ENCODE results near the gene SPTAN1. TPM values are rescaled to one million over a fixed set of nuclear protein-coding genes. Genes with fewer than 3 reads are reported as not detected.

SPTAN1 gene
- total RNA-seq, 4 donors from 2014 or later: 234 to 464 (median 328) TPM

GRCh38 chr9:128550226-128550625 is 2.2 kb upstream of the SPTAN1 start:
- TF ChIP-seq EP300 (IDR thresholded peaks at IDR 0.05; ENCODE audit: low read depth) (no peak), POLR2A (IDR thresholded peaks at IDR 0.05) (no peak), POLR2AphosphoS5 (IDR thresholded peaks at IDR 0.05) (no peak), CTCF (IDR thresholded peaks at IDR 0.05) (no peak)
- Histone ChIP-seq H3K4me1 (peaks cover 21 to 48% (median 36%) of the 10 kb centered on the region in 4 donors), H3K27me3 (no peaks in the 10 kb centered on the region), H3K9me3 (no peaks in the 10 kb centered on the region), H3K4me3 (no peak overlapping the region), H3K27ac (peak overlapping the region; percentile 92 to 99 (median 98)), H3K36me3 (no peaks in the 10 kb centered on the region)
- in situ Hi-C loops (cut with MboI; ENCODE audit: low pct_ligation_motif_present in 1 of 4, low pct_unique_long_range_greater_than_20kb in 1 of 4, low sequenced_read_pairs in 3 of 4): no loop called here
- intact Hi-C loops (cut with DNase I; ENCODE audit: low total_unique reads): no loop called here
- 35 to 76% methylated on average over 2 of the region's 2 CpGs for WGBS, 2 donors (ENCODE audit: low coverage in 1 of 2)
- no peak for DNase-seq

- Histone ChIP-seq H3K36me3 (no peaks in the 10 kb centered on the region), H3K4me3 (peak overlapping the region in 2 of 4 donors; percentile 72 to 97), H3K4me1 (peaks cover 27 to 56% (median 43%) of the 10 kb centered on the region in 4 donors), H3K27me3 (no peaks in the 10 kb centered on the region), H3K27ac (peak overlapping the region; percentile 92 to 99 (median 98)), H3K9me3 (no peaks in the 10 kb centered on the region)
- intact Hi-C loops (cut with DNase I; ENCODE audit: low total_unique reads) (no loop called here), in situ Hi-C loops (cut with MboI; ENCODE audit: low pct_ligation_motif_present in 1 of 4, low pct_unique_long_range_greater_than_20kb in 1 of 4, low sequenced_read_pairs in 3 of 4) (no loop called here)
- DNase-seq: no peak
- no peak for TF ChIP-seq POLR2AphosphoS5 (IDR thresholded peaks at IDR 0.05)
- TF ChIP-seq POLR2A (IDR thresholded peaks at IDR 0.05): no peak
- TF ChIP-seq CTCF (IDR thresholded peaks at IDR 0.05): no peak
- TF ChIP-seq EP300 (IDR thresholded peaks at IDR 0.05; ENCODE audit: low read depth): no peak
- WGBS, 2 donors (ENCODE audit: low coverage in 1 of 2): 56 to 61% methylated on average over 2 to 11 of the region's 11 CpGs
These were observed 1.4 kb upstream of the SPTAN1 start for GRCh38 chr9:128550770-128551656.

GRCh38 chr9:128551657-128552152 is 682 bp upstream of the SPTAN1 start:
- in situ Hi-C loops (cut with MboI; ENCODE audit: low pct_ligation_motif_present in 1 of 4, low pct_unique_long_range_greater_than_20kb in 1 of 4, low sequenced_read_pairs in 3 of 4) (no loop called here), intact Hi-C loops (cut with DNase I; ENCODE audit: low total_unique reads) (no loop called here)
- DNase-seq: no peak
- Histone ChIP-seq H3K36me3 (no peaks in the 10 kb centered on the region), H3K9me3 (no peaks in the 10 kb centered on the region), H3K27ac (peak overlapping the region; percentile 92 to 99 (median 98)), H3K4me1 (peaks cover 31 to 63% (median 50%) of the 10 kb centered on the region in 4 donors), H3K4me3 (peak overlapping the region; percentile 45 to 97 (median 76)), H3K27me3 (no peaks in the 10 kb centered on the region)
- TF ChIP-seq POLR2AphosphoS5 (IDR thresholded peaks at IDR 0.05) (peak in 2 of 3 donors; percentile 69 to 78), POLR2A (IDR thresholded peaks at IDR 0.05) (no peak), CTCF (IDR thresholded peaks at IDR 0.05) (no peak)
- 0 to 3% methylated on average over 6 to 22 of the region's 22 CpGs for WGBS, 2 donors (ENCODE audit: low coverage in 1 of 2)

- Histone ChIP-seq H3K4me3 (peak overlapping the region; percentile 72 to 97 (median 87)), H3K27me3 (no peaks in the 10 kb centered on the region), H3K36me3 (no peaks in the 10 kb centered on the region), H3K27ac (peak overlapping the region; percentile 92 to 99 (median 98)), H3K9me3 (no peaks in the 10 kb centered on the region), H3K4me1 (peaks cover 39 to 73% (median 59%) of the 10 kb centered on the region in 4 donors)
- peak; percentile 69 for DNase-seq
- in situ Hi-C loops (cut with MboI; ENCODE audit: low pct_ligation_motif_present in 1 of 4, low pct_unique_long_range_greater_than_20kb in 1 of 4, low sequenced_read_pairs in 3 of 4): no loop called here
- intact Hi-C loops (cut with DNase I; ENCODE audit: low total_unique reads): no loop called here
- 0 to 2% methylated on average over 3 to 49 of the region's 59 CpGs for WGBS, 2 donors (ENCODE audit: low coverage in 1 of 2)
- TF ChIP-seq POLR2AphosphoS5 (IDR thresholded peaks at IDR 0.05) (peak in 1 of 3 donors; percentile 1), POLR2A (IDR thresholded peaks at IDR 0.05) (no peak)
These were observed 505 bp downstream of the SPTAN1 start for GRCh38 chr9:128552744-128553440.
